ENCODE results near the gene INTS1. TPM values are rescaled to one million over a fixed set of nuclear protein-coding genes. Genes with fewer than 3 reads are reported as not detected.

INTS1 gene
- total RNA-seq, 4 donors from 2014 or later = 33.1 to 80.3 (median 48.0) TPM

- intact Hi-C loops (cut with DNase I) = no loop called here
- Histone ChIP-seq H3K27me3 (no peaks in the 10 kb centered on the region), H3K4me3 (no peak overlapping the region), H3K36me3 (peaks cover 0 to 23% (median 9%) of the 10 kb centered on the region in 4 donors), H3K4me1 (peaks cover 7 to 80% (median 71%) of the 10 kb centered on the region in 4 donors), H3K27ac (replicated peaks in 1 of 4) (peak overlapping the region in 3 of 4 donors; percentile 31 to 48 (median 42)), H3K9me3 (no peaks in the 10 kb centered on the region)
- 78% methylated on average over 6 of the region's 11 CpGs for WGBS
- DNase-seq (ENCODE audit: extremely low spot score) = no peak
- no peak for TF ChIP-seq POLR2A (IDR thresholded peaks at IDR 0.05; ENCODE audit: low read depth)
- no peak for TF ChIP-seq EP300 (IDR thresholded peaks at IDR 0.05)
- TF ChIP-seq CTCF (IDR thresholded peaks at IDR 0.05) = no peak
- TF ChIP-seq POLR2AphosphoS5 (IDR thresholded peaks at IDR 0.05) = no peak
Measured at GRCh38 chr7:1449951-1450350, 54.2 kb downstream of the INTS1 start.

GRCh38 chr7:1449501-1449900, 54.7 kb downstream of the INTS1 start:
- Histone ChIP-seq H3K36me3 (peaks cover 0 to 27% (median 9%) of the 10 kb centered on the region in 4 donors), H3K4me1 (peaks cover 3 to 75% (median 67%) of the 10 kb centered on the region in 4 donors), H3K4me3 (no peak overlapping the region), H3K27me3 (no peaks in the 10 kb centered on the region), H3K27ac (replicated peaks in 1 of 4) (peak overlapping the region in 3 of 4 donors; percentile 31 to 48 (median 42)), H3K9me3 (no peaks in the 10 kb centered on the region)
- no peak for TF ChIP-seq POLR2AphosphoS5 (IDR thresholded peaks at IDR 0.05)
- no peak for TF ChIP-seq EP300 (IDR thresholded peaks at IDR 0.05)
- intact Hi-C loops (cut with DNase I) = no loop called here
- WGBS = no CpG with 5 or more reads among the region's 13 CpGs
- DNase-seq (ENCODE audit: extremely low spot score) = no peak

GRCh38 chr7:1448958-1449357, 55.2 kb downstream of the INTS1 start:
- Histone ChIP-seq H3K27ac (replicated peaks in 1 of 4) (peak overlapping the region in 3 of 4 donors; percentile 53 to 77 (median 66)), H3K36me3 (peaks cover 0 to 29% (median 11%) of the 10 kb centered on the region in 4 donors), H3K4me1 (peaks cover 0 to 70% (median 62%) of the 10 kb centered on the region in 4 donors), H3K27me3 (no peaks in the 10 kb centered on the region), H3K4me3 (no peak overlapping the region), H3K9me3 (no peaks in the 10 kb centered on the region)
- intact Hi-C loops (cut with DNase I) = no loop called here
- TF ChIP-seq POLR2AphosphoS5 (IDR thresholded peaks at IDR 0.05) (no peak), POLR2A (IDR thresholded peaks at IDR 0.05; ENCODE audit: low read depth) (no peak), EP300 (IDR thresholded peaks at IDR 0.05) (no peak), CTCF (IDR thresholded peaks at IDR 0.05) (no peak)
- no peak for DNase-seq (ENCODE audit: extremely low spot score)
- WGBS = 97% methylated on average over 9 of the region's 14 CpGs

- intact Hi-C loops (cut with DNase I) = no loop called here
- Histone ChIP-seq H3K27me3 (no peaks in the 10 kb centered on the region), H3K9me3 (no peaks in the 10 kb centered on the region), H3K4me3 (peak overlapping the region in 1 of 4 donors; percentile 7), H3K36me3 (peaks cover 0 to 37% (median 11%) of the 10 kb centered on the region in 4 donors), H3K27ac (replicated peaks in 1 of 4) (peak overlapping the region; percentile 53 to 77 (median 66)), H3K4me1 (peaks cover 0 to 57% (median 49%) of the 10 kb centered on the region in 4 donors)
- WGBS = 74% methylated on average over 11 of the region's 15 CpGs
- TF ChIP-seq POLR2A (IDR thresholded peaks at IDR 0.05; ENCODE audit: low read depth) (no peak), EP300 (IDR thresholded peaks at IDR 0.05) (no peak), CTCF (IDR thresholded peaks at IDR 0.05) (no peak), POLR2AphosphoS5 (IDR thresholded peaks at IDR 0.05) (no peak)
- no peak for DNase-seq (ENCODE audit: extremely low spot score)
Measured at GRCh38 chr7:1447551-1448244, 56.5 kb downstream of the INTS1 start.

GRCh38 chr7:1447112-1447511, 57.1 kb downstream of the INTS1 start:
- intact Hi-C loops (cut with DNase I) = no loop called here
- Histone ChIP-seq H3K4me1 (peaks cover 0 to 51% (median 43%) of the 10 kb centered on the region in 4 donors), H3K36me3 (peaks cover 0 to 39% (median 14%) of the 10 kb centered on the region in 4 donors), H3K27me3 (no peaks in the 10 kb centered on the region), H3K4me3 (peak overlapping the region in 1 of 4 donors; percentile 7), H3K9me3 (no peaks in the 10 kb centered on the region), H3K27ac (replicated peaks in 1 of 4) (peak overlapping the region; percentile 48 to 77 (median 66))
- no peak for DNase-seq (ENCODE audit: extremely low spot score)
- WGBS = 89% methylated on average over 6 of the region's 11 CpGs
- TF ChIP-seq EP300 (IDR thresholded peaks at IDR 0.05) (no peak), CTCF (IDR thresholded peaks at IDR 0.05) (no peak), POLR2AphosphoS5 (IDR thresholded peaks at IDR 0.05) (no peak), POLR2A (IDR thresholded peaks at IDR 0.05; ENCODE audit: low read depth) (no peak)
